ENCODE measurements around the gene WBP2.

The WBP2 gene

DNA sequence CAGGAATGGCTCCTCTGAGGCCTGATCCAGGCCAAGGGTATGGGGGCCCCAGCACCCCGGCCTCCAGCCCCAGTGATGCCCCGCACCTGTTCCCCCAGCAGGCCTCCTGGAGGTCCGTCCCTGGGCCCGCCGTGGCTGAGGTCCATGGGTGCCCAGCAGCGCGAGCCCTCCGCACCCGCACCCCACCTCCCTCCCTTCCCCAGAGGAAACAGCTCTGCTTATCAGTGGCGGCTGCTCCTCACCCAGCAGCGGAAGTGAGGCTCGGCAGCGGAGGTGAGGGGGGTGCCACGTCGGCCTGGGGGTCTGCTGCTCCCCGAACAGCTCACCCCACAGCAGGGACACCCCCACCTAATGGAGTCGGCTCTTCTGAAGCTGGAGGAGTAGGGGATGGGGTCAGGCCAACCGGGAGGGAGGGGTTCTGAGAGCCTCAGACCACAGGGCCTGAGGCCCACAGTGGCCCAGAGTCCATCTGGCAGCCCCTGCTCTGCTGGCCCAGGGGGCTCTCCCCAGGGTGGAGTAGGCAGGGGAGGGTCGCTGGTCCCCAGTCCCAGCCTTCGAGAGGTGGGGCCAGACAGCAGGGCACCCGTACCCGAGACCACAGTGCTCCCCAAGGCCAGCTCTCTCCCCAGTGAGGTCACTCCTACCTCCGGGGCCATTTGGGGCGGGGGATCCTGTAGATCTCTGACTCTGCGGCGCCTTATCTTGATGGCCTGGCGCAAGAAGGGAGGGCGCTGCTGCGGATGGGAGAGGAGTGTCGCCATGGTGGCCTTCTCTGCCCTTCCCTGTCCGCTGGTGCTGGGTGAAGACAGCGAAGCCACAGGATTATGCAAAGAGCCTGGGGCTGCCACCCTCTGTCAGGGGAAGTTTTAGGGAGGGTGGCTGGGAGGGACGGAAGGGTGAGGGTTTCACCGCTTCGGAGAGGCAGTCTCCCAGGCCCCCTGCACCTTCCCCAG is 11.3 kb downstream of the WBP2 start, which contains the start of gene UNC13D:
TSS of gene UNC13D (minus strand) at position 828 of the 953 bp plus-strand sequence. CDS start at position 761, 67 bp downstream.
- no peak for DNase-seq

DNA sequence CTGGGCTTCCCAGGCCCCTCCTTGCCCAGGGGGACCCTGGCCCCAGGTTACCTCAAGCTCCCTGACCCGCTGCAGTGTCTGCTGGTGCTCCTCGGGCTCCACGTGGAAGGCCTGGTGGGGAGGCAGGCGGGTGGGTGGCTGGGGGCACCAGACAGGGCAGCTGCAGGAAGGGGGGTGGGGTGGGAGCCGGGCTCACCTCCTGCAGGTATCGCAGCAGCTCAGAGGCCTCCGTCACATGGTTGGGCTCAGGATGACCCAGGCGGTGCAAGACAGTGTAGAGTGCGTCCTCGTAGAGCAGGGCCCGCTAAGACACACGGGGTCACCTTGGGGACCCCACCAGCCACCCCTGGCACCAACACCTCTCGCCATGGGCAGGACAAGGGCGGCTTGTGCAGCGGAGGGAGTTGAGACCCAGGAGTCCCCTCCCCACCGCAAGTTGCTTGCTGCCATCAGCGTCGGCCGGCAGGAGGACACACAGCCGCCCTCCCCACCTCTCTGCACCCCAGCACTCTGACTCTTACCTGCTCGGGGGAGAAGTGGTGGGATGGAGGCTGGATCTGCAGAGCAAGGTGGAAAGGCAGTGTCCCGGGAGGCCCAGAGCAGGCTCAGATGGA is 12.1 kb downstream of the WBP2 start:
- DNase-seq, result no peak

DNA sequence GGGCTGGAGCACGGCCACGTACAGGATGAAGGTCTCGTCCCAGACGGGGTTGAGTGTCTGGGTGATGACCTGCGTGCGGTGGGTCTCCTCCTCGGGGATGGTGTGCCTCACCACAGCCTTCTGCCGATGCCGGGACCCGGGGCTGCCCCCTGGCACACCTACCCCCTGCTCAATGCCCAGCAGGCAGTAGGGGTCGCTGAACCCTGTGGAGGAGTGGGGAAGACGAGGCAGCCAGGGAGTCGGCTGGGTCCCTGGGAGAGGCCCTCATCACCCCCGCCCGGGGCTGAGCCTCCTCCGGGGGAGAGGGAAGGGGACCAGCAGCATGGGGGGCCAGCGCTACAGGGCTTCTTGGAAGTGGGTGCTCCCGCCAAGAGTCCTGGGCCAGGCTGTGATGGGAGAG is 12.7 kb downstream of the WBP2 start:
- DNase-seq, result no peak

DNA sequence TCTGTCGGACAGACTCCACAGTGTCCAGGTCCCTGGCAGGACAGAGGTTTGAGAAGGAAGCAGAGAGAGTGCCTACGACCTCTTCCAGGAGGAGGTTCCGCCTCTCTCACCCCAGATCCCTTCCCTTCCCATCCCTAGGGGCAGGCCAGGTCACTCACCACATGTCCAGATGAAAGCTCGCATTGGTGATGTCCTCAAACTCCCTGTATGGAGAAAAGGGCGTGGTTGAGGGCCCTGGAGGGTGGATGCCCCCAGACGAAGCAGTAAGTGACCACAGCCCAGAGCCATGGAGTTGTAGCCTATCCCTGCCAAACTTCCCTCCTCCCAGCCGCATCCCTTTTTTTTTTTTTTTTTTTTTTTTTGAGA is 14.4 kb downstream of the WBP2 start:
- no peak for DNase-seq

DNA sequence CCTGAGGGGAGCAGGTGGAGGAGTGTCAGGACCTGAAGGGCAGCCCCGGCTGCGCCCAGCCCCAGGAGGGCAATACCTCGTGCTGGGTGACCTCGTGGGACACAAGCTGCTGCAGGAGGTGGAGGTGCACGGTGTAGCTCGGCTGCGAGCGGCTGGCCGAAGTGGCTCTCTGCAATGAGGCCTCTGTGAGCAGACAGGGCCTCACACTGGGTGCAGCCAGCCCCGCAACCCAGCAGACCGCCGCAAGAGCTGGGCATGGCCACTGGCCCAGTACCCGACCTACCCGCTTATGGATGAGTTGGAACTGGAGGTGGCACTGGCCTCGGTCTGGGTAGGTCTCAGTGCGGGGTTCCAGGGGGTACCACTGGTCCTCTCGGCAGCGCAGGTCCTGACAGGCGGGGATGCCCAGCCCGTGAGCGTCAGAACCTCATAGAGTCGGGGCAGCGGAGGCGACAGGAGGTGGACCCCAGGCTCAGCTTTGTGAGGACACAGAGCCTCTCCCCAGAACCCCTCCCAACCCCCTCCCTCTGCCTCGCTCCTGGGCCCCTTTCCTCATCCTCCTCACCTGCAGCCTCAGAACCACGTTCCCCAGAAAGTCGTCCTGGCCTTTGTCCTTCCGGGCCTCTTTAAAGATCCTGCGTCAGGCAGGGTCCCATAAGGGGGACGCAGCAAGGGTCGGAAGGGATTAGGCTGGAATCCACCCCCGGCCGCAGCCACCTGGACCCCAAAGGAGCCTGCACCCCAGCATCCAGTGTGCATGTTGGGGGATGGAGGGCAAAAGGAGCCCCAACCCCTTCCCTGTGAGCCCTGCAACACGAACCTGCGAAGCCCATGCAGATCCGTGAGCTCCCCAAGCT is 15.0 kb downstream of the WBP2 start:
- no peak for DNase-seq

DNA sequence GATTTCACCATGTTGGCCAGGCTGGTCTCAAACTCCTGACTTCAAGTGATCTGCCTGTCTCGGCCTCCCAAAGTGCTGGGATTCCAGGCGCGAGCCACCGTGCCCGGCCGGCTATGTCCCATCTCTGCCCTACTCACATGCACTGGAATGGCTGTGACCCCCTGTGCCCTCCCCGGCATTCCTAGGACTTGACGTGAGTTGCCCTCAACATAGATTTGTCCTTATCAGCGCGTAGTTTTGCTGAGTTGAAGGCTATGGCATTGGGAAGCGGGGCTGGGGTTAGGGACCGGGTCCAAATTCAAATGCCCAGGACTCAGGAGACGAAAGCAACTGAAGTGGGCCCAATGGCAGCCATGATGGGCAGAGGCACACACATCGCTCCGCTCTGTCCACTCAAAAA is 16.7 kb downstream of the WBP2 start:
- no peak for DNase-seq

DNA sequence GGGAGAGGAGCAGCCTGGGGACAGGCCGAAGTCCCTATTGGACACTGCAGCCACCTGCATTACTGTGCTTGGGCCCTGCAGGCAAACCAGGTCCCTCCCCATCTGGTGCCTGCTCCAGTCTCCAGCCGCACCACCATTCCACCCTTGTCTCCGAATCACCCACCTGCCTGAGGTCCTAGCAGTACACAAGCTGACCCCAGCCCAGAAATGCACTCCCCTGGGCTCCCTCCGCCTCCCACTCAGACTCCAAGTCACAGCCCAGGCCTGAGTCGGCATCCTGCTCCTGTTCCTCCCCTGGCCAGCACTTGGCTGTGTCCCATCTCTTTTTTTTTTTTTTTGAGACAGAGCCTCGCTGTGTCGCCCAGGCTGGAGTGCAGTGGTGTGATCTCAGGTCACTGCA is 17.2 kb downstream of the WBP2 start:
- no peak for DNase-seq

DNA sequence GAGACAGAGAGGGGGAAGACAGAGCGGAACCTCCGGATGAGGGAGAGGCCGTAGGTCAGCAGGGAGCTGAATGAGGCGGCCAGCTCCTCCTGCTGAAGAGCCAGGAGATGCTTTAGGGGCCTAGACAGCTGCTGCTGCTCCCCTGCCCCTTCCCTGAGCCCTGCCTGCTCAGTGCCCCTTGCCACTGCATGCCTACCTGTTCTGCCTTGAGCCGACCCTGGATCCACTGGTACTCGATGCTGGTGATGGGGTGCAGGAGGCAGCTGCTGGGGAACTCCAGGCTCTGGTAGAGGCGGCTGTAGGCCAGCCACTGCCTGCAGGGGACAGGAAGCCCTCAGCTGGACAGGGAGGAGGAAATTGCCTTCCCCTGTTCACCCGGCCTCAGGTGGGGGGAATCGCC is 18.5 kb downstream of the WBP2 start:
- no peak for DNase-seq

DNA sequence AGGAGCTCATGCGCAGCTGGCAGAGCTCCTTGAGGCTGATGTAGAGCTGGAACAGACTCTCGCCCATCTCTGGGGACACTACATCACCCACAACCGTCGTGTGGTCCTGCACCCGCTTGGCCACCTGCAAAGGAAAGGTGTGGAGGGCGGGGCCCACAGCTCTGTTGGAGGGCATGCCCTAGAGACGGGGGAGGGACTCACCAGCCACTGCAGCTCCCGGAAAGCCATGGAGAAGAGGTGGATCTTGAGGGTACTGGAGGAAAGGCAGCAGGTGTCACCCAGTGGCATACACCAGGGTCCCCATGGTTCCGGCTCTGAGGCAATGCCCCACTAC is 19.5 kb downstream of the WBP2 start:
- DNase-seq, result no peak

DNA sequence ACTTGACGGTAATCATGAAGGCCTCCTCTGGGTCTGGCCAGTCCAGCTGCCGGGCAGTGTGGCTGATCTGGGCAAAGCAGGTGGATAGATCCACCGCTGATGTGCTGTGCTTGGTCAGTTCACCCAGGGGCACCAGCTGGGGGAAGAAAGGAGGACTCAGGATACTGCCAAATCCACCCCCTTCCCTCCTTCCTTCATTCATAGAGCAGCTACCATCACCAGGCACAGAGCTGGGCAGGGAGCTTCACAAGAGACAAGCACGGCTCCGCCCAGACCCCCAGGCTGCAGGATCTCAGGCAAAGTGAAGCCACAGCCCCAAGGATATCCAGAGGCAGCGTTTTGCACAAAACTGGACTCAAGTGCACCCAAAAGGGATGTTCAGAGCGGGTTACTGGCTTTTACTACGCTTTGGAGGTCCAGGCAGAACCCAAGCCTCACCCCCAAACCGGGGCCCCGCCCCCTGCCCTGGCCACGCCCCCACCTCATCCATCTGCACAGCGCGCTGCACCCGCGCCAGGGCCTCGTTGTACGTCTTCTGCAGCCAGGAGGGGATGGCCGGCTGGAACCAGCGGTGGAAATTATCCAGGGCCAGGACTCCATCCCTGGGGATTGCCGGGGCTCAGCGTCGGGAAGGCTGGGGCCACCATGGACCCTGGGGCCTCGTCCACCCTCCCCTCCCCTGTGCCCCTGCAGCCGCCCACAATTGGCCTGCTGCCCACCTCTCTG is 20.0 kb downstream of the WBP2 start:
- peak; percentile 75 for DNase-seq

DNA sequence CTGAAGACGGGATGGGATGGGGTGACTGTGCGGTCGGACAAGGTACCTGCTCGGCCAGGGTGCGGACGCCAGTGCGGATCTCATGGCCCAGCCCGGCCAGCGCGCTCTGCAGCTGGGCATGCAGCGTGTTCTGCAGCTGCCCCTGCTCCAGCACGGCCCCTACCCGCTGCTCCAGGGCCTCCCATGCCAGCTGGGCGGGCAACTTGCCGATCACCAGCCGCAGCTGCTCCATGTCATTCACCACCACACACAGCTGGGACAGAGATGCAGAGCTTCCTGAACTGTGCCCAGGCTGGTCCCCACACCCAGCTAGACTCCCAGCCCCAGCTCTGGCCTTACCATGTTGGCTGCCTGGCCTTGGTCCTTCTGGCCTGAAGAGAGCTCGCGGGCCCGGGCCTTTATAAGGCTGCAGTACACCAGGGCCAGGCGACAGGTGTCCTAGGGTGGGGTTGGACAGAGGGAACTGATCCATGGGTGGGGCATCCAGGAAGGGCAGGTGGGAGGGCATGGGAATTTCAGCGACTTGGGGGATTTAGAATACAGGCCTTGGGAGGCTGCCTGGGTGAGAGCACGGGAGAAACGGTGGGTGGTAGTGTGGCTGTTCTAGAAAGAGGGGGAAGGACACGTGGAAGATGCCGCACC is 20.7 kb downstream of the WBP2 start:
- peak; percentile 91 for DNase-seq

DNA sequence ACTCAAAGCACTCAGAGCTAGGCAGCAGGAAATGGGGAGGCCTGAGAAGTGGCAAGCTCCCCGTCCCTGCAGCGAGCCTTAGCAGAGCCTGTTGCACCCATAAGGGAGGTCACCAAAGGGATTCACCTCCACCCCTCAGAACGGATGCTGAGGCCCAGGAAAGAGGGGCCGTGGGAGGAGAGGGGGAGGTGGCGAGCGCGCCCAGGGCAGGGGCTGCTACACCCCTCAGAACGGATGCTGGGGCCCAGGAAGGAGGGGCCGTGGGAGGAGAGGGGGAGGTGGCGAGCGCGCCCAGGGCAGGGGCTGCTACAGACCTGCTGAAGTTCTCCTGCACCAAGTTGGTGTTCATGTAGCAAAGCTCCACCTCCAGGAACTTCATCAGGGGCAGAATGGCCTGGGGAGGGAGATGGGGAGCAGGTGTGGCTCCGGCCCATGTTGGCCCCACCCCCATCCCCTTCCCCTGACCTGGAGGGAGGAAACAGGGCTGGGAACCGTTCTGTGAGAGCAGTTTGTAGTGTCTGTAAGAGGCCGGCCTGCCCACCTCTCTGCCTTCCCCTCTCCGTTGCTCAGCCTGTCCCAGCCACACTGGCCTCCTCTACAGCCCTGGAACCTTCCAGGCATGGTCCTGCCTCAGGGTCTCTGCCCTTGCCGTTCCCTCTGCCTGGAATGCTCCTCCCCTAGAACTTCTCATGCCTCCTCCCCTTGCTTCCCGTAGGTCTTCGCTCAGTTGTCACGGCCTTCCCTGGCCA is 22.3 kb downstream of the WBP2 start:
- no peak for DNase-seq

DNA sequence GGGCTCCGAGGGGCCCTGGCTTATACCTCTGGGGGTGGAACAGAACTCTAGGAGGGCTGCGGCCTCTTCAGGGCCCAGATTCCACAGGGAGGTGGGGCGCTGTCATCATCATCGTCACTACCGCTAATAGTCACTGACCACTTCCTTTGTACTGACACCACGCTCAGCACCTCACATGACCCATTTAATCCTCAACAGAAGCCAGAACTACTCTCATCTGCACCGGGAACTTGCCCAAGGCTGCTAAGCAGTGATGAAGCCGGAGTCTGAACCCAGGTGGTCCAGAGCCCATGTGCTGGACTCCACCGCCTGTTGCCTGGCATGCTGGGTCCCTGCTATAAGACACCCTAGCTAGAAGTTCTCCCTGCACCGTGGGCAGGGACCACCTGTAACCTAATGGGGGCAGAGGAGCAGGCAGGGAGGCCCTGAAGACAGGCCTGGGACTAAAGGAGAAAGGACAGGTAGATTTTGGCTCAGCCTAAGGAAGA is 22.9 kb downstream of the WBP2 start:
- no peak for DNase-seq

DNA sequence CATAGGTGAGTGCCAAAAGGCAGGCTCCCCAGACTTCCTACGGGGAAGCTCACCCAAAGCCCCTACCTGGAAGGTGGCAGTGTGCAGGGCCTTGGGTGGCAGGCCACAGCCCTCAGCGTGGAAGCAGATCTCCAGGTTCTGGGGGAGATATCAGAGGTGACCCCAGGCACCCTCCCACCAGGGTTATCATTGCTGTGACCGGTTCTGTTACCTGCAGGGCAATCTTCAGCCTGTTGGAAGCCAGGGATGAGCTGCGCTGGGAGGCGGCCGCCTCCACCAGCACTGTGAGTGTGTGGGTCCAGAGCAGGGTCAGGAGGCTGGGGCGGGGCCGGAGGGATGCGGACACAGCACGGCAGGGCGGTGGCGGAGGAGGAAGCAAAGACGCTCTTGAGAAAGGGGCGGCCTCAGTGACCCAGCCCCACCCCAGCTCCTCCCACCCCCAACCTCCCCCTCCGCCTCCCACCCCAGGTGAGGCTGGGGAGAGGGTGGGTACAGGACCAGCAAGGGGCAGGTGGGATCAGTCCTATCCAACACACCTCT is 24.0 kb downstream of the WBP2 start:
- DNase-seq, result no peak

DNA sequence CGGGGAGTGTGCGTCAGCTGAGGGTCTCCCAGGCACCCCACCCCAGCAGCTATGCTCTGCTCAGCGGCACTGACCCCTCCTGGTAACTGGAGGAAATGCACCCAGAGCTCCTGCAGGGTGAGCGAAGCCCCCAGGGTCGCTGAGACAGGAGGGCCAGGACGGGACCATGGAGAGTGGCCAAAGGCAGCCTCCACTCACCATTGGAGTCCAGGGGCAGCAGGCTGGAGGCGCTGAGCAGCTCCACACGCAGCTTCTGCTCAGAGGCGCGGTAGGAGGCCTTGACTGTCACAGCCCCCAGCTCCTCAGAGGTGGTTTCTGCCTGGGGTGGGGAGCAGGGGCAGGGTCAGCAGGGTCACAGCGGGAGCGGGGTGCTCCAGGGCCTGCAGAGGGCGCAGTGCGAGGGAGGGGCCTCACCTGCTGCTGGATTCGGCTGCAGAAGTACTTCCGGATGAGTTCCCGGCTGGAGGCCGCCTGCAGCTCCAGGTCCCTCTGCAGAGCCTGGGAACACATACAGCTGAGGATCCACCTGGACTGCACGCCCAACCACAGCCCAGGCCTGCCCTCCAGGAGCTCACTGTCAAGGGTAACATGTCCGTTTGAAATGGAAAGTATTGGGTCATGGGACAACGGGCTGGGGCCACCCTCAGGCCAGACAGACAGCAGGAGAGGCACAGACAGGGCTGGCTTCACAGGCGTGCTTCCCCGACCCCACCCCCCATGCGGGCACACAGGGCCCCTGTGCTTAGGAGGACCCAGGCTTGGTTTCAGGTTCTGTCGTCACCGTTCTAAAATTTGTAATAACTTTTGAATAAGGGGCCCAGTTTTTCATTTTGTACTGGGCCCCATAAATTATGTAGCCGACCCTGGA is 24.7 kb downstream of the WBP2 start:
- DNase-seq, result no peak

DNA sequence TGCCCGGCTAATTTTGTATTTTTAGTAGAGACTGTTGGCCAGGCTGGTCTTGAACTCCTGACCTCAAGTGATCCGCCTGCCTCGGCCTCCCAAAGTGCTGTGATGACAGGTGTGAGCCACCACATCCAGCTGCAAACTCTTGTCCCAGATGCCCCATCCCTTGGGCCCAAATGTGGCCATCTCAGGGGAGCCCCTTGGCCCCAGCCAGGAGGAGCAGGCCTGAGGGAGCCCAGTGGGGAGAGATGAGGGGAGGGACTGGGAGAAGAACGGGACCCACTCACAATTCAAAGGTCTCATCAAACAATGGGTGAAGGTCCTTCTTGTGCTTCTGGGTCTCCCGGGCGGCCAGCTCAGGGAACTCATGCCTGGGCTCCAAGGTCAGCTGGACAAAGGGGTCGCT is 25.4 kb downstream of the WBP2 start:
- DNase-seq, result no peak

DNA sequence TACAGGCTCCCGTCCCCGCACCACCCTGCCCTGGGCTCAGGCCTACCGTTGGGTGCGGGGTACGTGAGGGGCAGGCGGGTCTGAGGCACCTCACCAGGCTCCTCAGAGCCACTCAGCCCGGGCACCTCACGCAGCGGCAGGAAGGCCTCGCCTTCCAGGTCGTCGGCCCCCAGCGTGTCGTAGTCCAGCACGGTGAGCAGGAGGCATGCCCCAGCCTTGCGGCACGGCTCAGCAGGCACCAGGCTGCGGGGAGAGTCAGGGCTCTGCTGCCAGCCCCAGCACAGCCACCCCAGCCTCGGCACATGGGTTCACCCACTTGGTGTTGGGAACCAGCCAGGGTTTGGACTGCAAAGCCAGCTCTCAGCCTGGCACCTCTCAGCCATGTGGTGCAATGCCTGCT is 26.4 kb downstream of the WBP2 start:
- DNase-seq, result no peak

DNA sequence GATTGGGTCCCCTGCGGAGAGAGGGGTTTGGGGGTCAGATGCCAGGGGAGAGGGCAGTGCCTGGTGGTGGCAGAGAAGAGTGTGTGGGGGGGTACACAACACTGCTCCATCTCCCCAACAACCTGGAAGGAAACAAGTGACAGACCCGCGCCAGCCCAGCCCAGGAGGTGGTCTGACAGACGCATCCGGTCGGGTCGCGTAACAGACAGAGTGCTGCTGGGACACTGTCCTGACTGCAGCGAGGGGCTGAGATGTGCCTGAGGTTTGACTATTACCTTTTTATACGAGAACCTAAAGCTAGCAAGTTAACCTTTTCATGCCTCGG is 27.1 kb downstream of the WBP2 start:
- DNase-seq, result no peak

DNA sequence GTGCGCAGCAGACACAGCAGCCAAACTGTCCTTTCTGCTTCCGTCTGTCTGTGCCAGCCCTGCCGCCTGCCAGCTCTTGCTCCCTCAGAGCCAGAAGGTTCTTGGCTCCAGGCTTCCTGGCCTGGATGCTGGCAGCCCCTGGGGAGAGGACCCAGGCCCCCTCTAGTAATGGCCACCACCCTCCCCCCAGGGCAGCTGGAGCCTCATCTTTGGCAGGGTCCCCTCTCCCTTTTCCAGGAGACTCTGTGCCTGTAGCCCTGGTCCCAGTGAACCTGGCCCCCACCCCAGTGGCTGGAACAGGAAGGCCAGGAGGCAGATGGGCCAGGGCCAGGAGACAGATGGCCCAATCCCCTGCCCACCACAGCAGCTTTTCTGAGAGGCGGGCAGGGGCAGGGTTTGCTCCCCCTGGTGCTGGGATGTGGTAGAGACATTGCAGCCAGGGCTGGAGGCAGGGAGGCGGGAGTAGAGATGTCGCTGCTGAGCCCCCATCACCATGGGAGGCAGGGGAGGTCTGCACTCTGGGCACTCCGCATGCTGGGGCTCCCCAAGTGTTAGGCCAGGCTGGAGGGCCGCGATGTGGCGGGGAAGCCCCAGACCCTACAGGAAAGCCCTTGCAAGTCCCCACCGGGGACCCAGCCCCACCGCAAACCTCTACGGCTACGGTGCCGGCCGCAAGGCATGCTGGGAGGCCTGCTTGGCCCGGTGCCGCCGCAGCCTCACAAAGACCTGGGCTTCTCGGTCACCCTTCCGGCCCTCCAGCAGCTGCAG is 27.6 kb downstream of the WBP2 start:
- DNase-seq, result peak; percentile 85
